Naive thymus-derived CD4-positive, alpha-beta T cell (primary cell): ENCODE data around the gene SPSB4. TPM values are rescaled to one million over a fixed set of nuclear protein-coding genes. Genes with fewer than 3 reads are reported as not detected.

ENCODE experiments used
- ATAC-seq: fragments of 150-1000 bp; cut with Tn5 transposase; 2 replicates; pipeline ENCODE4 v1.10.0; 2021; ENCODE audit warnings: mild to moderate bottlenecking, moderate library complexity
- CTCF ChIA-PET: fragments of 350-600 bp; sonication (Branson Sonifier 250); formaldehyde crosslinking; loops from one replicate; lab custom pipeline; 2021; ENCODE audit warnings: antibody characterized with exemption; lab: Charles Lee
- POLR2A ChIA-PET: fragments of 350-600 bp; sonication (Branson Sonifier 250); formaldehyde crosslinking; loops from one replicate; lab custom pipeline; 2021; ENCODE audit warnings: antibody characterized with exemption, inconsistent platforms; lab: Charles Lee
- DNase-seq, 9 donors: peaks; one replicate each; pipeline versions ENCODE4 v3.0.0 to v3.0.0-alpha.2; 2020 to 2022; ENCODE audit warnings: mixed read lengths in 1 of 9
- H3K27ac ChIP-seq: one replicate; pipeline ENCODE4 v1.7.0; 2013; ENCODE audit warnings: mild to moderate bottlenecking, low read depth, low read length, moderate library complexity
- H3K27me3 ChIP-seq, 2 donors: one replicate each; pipeline ENCODE4 v1.7.0; 2013; ENCODE audit warnings: low read length in 2 of 2, mild to moderate bottlenecking in 2 of 2, moderate library complexity in 2 of 2; ENCODE audit not compliant: control insufficient read depth in 2 of 2, insufficient read depth in 2 of 2
- H3K36me3 ChIP-seq, 3 experiments: 1 replicate in 2 of 3; 2 replicates in 1 of 3; pipeline ENCODE4 v1.7.0; 2013; ENCODE audit warnings: low read length in 3 of 3, mild to moderate bottlenecking in 3 of 3, moderate library complexity in 1 of 3; ENCODE audit not compliant: insufficient read depth in 3 of 3, control insufficient read depth in 2 of 3
- H3K4me1 ChIP-seq, 2 donors: one replicate each; pipeline ENCODE4 v1.7.0; 2013; ENCODE audit warnings: low read length in 2 of 2, mild to moderate bottlenecking in 2 of 2, moderate library complexity in 1 of 2; ENCODE audit not compliant: control insufficient read depth in 2 of 2, insufficient read depth in 2 of 2
- H3K4me3 ChIP-seq: 2 replicates; pipeline ENCODE4 v1.7.0; 2013; ENCODE audit warnings: mild to moderate bottlenecking, low read length
- H3K9me3 ChIP-seq, 3 experiments: 1 replicate in 2 of 3; 2 replicates in 1 of 3; pipeline ENCODE4 v1.7.0; 2013; ENCODE audit warnings: low read length in 3 of 3; ENCODE audit not compliant: control insufficient read depth in 2 of 3
- H3K27ac Mint-ChIP-seq, 9 donors: one replicate each; pipeline ENCODE4 v1.8.0; 2020 to 2022; ENCODE audit warnings: mixed read lengths in 9 of 9, mild to moderate bottlenecking in 8 of 9, moderate library complexity in 5 of 9, inconsistent platforms in 2 of 9
- H3K27me3 Mint-ChIP-seq, 5 donors: one replicate each; pipeline ENCODE4 v1.8.0; 2021 to 2022; ENCODE audit warnings: mixed read lengths in 5 of 5, mild to moderate bottlenecking in 1 of 5
- H3K36me3 Mint-ChIP-seq, 5 donors: one replicate each; pipeline ENCODE4 v1.8.0; 2020 to 2022; ENCODE audit warnings: mixed read lengths in 5 of 5, mild to moderate bottlenecking in 3 of 5, inconsistent platforms in 1 of 5
- H3K4me1 Mint-ChIP-seq, 7 donors: one replicate each; pipeline ENCODE4 v1.8.0; 2020 to 2022; ENCODE audit warnings: mixed read lengths in 7 of 7, mild to moderate bottlenecking in 3 of 7, inconsistent platforms in 1 of 7
- H3K4me3 Mint-ChIP-seq, 10 donors: one replicate each; pipeline ENCODE4 v1.8.0; 2020 to 2022; ENCODE audit warnings: mild to moderate bottlenecking in 10 of 10, mixed read lengths in 10 of 10, moderate library complexity in 6 of 10, inconsistent platforms in 2 of 10
- H3K9me3 Mint-ChIP-seq, 11 donors: one replicate each; pipeline ENCODE4 v1.8.0; 2020 to 2022; ENCODE audit warnings: mixed read lengths in 11 of 11, mild to moderate bottlenecking in 4 of 11, inconsistent platforms in 1 of 11, moderate library complexity in 1 of 11
- intact Hi-C, 2 donors: fragments of 100-400 bp; cut with micrococcal nuclease; formaldehyde crosslinking; loops; one replicate each; pipeline ENCODE4 v1.15.1; 2023
- polyA plus RNA-seq, 2 donors: library from polyadenylated mRNA; unstranded; fragments of 300-500 nt; fragmentation: Illumina TruSeq; gene quantifications; one replicate each; pipeline ENCODE4 v1.2.3, GENCODE V29; 2021
- total RNA-seq, 6 experiments: library from RNA in 5 of 6; stranded (reverse) in 5 of 6; gene quantifications; 1 replicate in 5 of 6; 2 replicates in 1 of 6; pipeline ENCODE4 v1.2.3 and lab custom pipeline; 2021 to 2026

Gene SPSB4
- total and polyA plus RNA-seq, 7 experiments from 2014 or later, result not detected

GRCh38 chr3:141178551-141178950 lies 127.4 kb downstream of the SPSB4 start:
- CTCF ChIA-PET, result no interaction called here
- no peaks in the 10 kb centered on the region for H3K27me3 ChIP-seq
- H3K36me3 ChIP-seq, result no peaks in the 10 kb centered on the region
- no peaks in the 10 kb centered on the region for H3K4me1 ChIP-seq
- H3K4me1 Mint-ChIP-seq, result no peaks in the 10 kb centered on the region
- H3K4me3 Mint-ChIP-seq, result no peak overlapping the region
- H3K36me3 Mint-ChIP-seq, result peaks cover 0 to 11% (median 0%) of the 10 kb centered on the region in 5 donors
- no peak for DNase-seq
- H3K27me3 Mint-ChIP-seq, result peaks cover 0 to 15% (median 10%) of the 10 kb centered on the region in 5 donors
- H3K9me3 Mint-ChIP-seq, result peaks cover 0 to 24% (median 11%) of the 10 kb centered on the region in 11 donors
- no peak overlapping the region for H3K4me3 ChIP-seq
- no peak overlapping the region for H3K27ac ChIP-seq
- intact Hi-C loops, result no loop called here
- H3K27ac Mint-ChIP-seq, result no peak overlapping the region
- POLR2A ChIA-PET, result no interaction called here
- no peak for ATAC-seq
- peaks cover 0 to 7% (median 0%) of the 10 kb centered on the region in 3 experiments for H3K9me3 ChIP-seq

DNA sequence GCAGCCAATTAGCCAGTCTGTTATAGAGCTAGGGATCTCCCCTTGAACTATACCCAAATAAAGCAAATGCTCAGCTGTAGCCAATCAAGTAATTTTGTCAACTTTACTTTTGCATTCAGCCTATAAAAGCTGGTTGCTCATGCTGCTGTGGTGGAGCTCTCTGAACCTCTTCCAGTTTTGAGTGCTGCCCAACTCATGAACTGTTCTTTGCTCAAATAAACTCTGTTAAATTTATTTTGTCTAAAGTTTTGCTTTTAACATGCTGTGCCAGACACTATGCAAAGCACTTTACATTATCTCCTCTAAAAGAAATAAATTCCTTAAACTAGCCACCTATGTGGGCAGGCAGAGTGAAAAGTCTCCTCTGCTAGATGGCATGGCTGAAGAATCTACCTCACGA lies 128.8 kb downstream of the SPSB4 start:
- Histone ChIP-seq H3K27me3 (no peaks in the 10 kb centered on the region), H3K9me3 (peaks cover 0 to 7% (median 0%) of the 10 kb centered on the region in 3 experiments), H3K36me3 (no peaks in the 10 kb centered on the region), H3K4me3 (no peak overlapping the region), H3K4me1 (no peaks in the 10 kb centered on the region), H3K27ac (no peak overlapping the region)
- DNase-seq (no peak), ATAC-seq (no peak)
- CTCF ChIA-PET, result no interaction called here
- peaks cover 0 to 13% (median 3%) of the 10 kb centered on the region in 5 donors for H3K27me3 Mint-ChIP-seq
- no peaks in the 10 kb centered on the region for H3K4me1 Mint-ChIP-seq
- no peak overlapping the region for H3K4me3 Mint-ChIP-seq
- peaks cover 0 to 24% (median 11%) of the 10 kb centered on the region in 11 donors for H3K9me3 Mint-ChIP-seq
- no peak overlapping the region for H3K27ac Mint-ChIP-seq
- intact Hi-C loops, result no loop called here
- H3K36me3 Mint-ChIP-seq, result peaks cover 0 to 11% (median 0%) of the 10 kb centered on the region in 5 donors
- POLR2A ChIA-PET, result no interaction called here

- H3K9me3 Mint-ChIP-seq, result peaks cover 0 to 24% (median 11%) of the 10 kb centered on the region in 11 donors
- ChIA-PET POLR2A (no interaction called here), CTCF (no interaction called here)
- no peaks in the 10 kb centered on the region for H3K4me1 Mint-ChIP-seq
- Histone ChIP-seq H3K9me3 (peaks cover 0 to 7% (median 0%) of the 10 kb centered on the region in 3 experiments), H3K27ac (no peak overlapping the region), H3K36me3 (no peaks in the 10 kb centered on the region), H3K4me3 (no peak overlapping the region), H3K4me1 (no peaks in the 10 kb centered on the region), H3K27me3 (no peaks in the 10 kb centered on the region)
- DNase-seq, result no peak
- H3K27me3 Mint-ChIP-seq, result peaks cover 0 to 13% (median 1%) of the 10 kb centered on the region in 5 donors
- H3K27ac Mint-ChIP-seq, result no peak overlapping the region
- no peak for ATAC-seq
- no peak overlapping the region for H3K4me3 Mint-ChIP-seq
- intact Hi-C loops, result no loop called here
- peaks cover 0 to 11% (median 0%) of the 10 kb centered on the region in 5 donors for H3K36me3 Mint-ChIP-seq
Observed at GRCh38 chr3:141181196-141181595, 130.0 kb downstream of the SPSB4 start.

- H3K4me3 ChIP-seq, result no peak overlapping the region
- H3K36me3 Mint-ChIP-seq, result peaks cover 0 to 11% (median 0%) of the 10 kb centered on the region in 5 donors
- intact Hi-C loops, result no loop called here
- no peaks in the 10 kb centered on the region for H3K36me3 ChIP-seq
- no peak overlapping the region for H3K27ac ChIP-seq
- H3K27me3 ChIP-seq, result no peaks in the 10 kb centered on the region
- ChIA-PET CTCF (no interaction called here), POLR2A (no interaction called here)
- peaks cover 0 to 7% (median 0%) of the 10 kb centered on the region in 3 experiments for H3K9me3 ChIP-seq
- H3K27ac Mint-ChIP-seq, result no peak overlapping the region
- H3K27me3 Mint-ChIP-seq, result peaks cover 0 to 13% (median 1%) of the 10 kb centered on the region in 5 donors
- no peak for DNase-seq
- no peak overlapping the region for H3K4me3 Mint-ChIP-seq
- H3K9me3 Mint-ChIP-seq, result peaks cover 0 to 24% (median 11%) of the 10 kb centered on the region in 11 donors
- H3K4me1 Mint-ChIP-seq, result no peaks in the 10 kb centered on the region
- no peaks in the 10 kb centered on the region for H3K4me1 ChIP-seq
- ATAC-seq, result no peak
Observed at GRCh38 chr3:141181819-141182218, 130.7 kb downstream of the SPSB4 start.

DNA sequence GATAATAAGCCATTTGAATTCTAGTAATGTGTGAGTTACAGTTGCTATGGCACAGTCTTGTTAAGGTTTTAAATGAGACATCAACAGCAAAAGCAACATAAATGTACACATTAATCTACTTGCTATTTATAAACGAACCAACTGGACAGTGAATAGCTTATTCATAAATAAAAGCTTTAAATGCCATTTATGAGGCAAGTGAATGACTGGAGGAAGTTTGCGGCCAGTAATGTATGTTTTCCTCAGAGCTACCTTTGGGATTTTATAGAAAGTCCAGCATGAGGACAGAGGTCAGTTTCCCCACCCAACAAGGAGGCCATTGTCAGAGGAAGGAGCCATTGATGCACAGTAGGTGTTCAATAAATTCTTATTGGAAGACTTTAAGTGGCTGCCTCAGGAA lies 132.5 kb downstream of the SPSB4 start:
- H3K27ac Mint-ChIP-seq, result peak overlapping the region in 1 of 9 donors; percentile 2
- H3K4me3 Mint-ChIP-seq, result no peak overlapping the region
- ATAC-seq (no peak), DNase-seq (no peak)
- H3K27me3 Mint-ChIP-seq, result peaks cover 0 to 13% (median 1%) of the 10 kb centered on the region in 5 donors
- no peaks in the 10 kb centered on the region for H3K27me3 ChIP-seq
- no peak overlapping the region for H3K27ac ChIP-seq
- intact Hi-C loops, result no loop called here
- no peaks in the 10 kb centered on the region for H3K4me1 ChIP-seq
- no peaks in the 10 kb centered on the region for H3K4me1 Mint-ChIP-seq
- H3K9me3 ChIP-seq, result peaks cover 0 to 7% (median 0%) of the 10 kb centered on the region in 3 experiments
- H3K9me3 Mint-ChIP-seq, result peaks cover 0 to 24% (median 11%) of the 10 kb centered on the region in 11 donors
- peaks cover 0 to 11% (median 0%) of the 10 kb centered on the region in 5 donors for H3K36me3 Mint-ChIP-seq
- ChIA-PET POLR2A (interaction anchor here (0.6 kb wide), 1 partner anchor 18 kb away, joined by 3 read pairs; no protein-coding TSS in a partner anchor), CTCF (interaction anchor here (1.0 to 2.0 kb wide), 2 partner anchors 9 kb away, joined by 3 to 9 read pairs; no protein-coding TSS in a partner anchor)
- no peaks in the 10 kb centered on the region for H3K36me3 ChIP-seq
- no peak overlapping the region for H3K4me3 ChIP-seq

GRCh38 chr3:141184430-141184829 lies 133.3 kb downstream of the SPSB4 start:
- CTCF ChIA-PET, result interaction anchor here (0.7 to 2.0 kb wide), 2 partner anchors 8 to 132 kb away, joined by 5 to 9 read pairs; no protein-coding TSS in a partner anchor
- H3K9me3 Mint-ChIP-seq, result peaks cover 0 to 21% (median 11%) of the 10 kb centered on the region in 11 donors
- H3K4me3 Mint-ChIP-seq, result no peak overlapping the region
- intact Hi-C loops, result no loop called here
- Histone ChIP-seq H3K4me3 (no peak overlapping the region), H3K36me3 (no peaks in the 10 kb centered on the region), H3K27me3 (no peaks in the 10 kb centered on the region), H3K4me1 (no peaks in the 10 kb centered on the region), H3K9me3 (peaks cover 0 to 7% (median 0%) of the 10 kb centered on the region in 3 experiments), H3K27ac (no peak overlapping the region)
- H3K27me3 Mint-ChIP-seq, result peaks cover 0 to 13% (median 1%) of the 10 kb centered on the region in 5 donors
- peaks cover 0 to 8% (median 0%) of the 10 kb centered on the region in 5 donors for H3K36me3 Mint-ChIP-seq
- H3K27ac Mint-ChIP-seq, result no peak overlapping the region
- no peaks in the 10 kb centered on the region for H3K4me1 Mint-ChIP-seq
- ATAC-seq, result no peak
- POLR2A ChIA-PET, result no interaction called here
- no peak for DNase-seq
